Gastroesophageal sphincter (tissue), 4 donors: ENCODE data around the gene TBX3. TPM values are rescaled to one million over a fixed set of nuclear protein-coding genes. Genes with fewer than 3 reads are reported as not detected.

Experiments used
- ATAC-seq: fragments of 150-250 bp; one replicate; pipeline ENCODE4 v1.9.1; 2016; ENCODE audit warnings: mild to moderate bottlenecking, moderate library complexity
- H3K27ac ChIP-seq, 4 donors: fragments of 200-600 bp; sonication (generic) in 3 of 4; 1 replicate in 3 of 4; 2 replicates in 1 of 4; pipeline ENCODE4 v1.5.1; 2016 to 2019
- H3K27me3 ChIP-seq: fragments of 200-600 bp; sonication (generic); one replicate; pipeline ENCODE4 v1.5.1; 2019
- H3K36me3 ChIP-seq, 2 donors: fragments of 200-600 bp; sonication (generic); one replicate each; pipeline ENCODE4 v1.5.1; 2019; ENCODE audit warnings: control low read depth in 1 of 2
- H3K4me1 ChIP-seq, 3 donors: fragments of 200-600 bp; sonication (generic); 1 replicate in 2 of 3; 2 replicates in 1 of 3; pipeline ENCODE4 v1.5.1; 2016 to 2019; ENCODE audit warnings: control low read depth in 2 of 3
- H3K4me3 ChIP-seq, 2 donors: fragments of 200-600 bp; sonication (generic); one replicate each; pipeline ENCODE4 v1.5.1; 2019; ENCODE audit warnings: mild to moderate bottlenecking in 1 of 2, moderate library complexity in 1 of 2
- H3K9me3 ChIP-seq, 3 donors: fragments of 200-600 bp; sonication (generic); one replicate each; pipeline ENCODE4 v1.5.1; 2017 to 2019; ENCODE audit warnings: control low read depth in 2 of 3
- EP300 ChIP-seq: sonication (generic); formaldehyde crosslinking; IDR thresholded peaks from one replicate; pipeline ENCODE4 v1.6.1; 2017; ENCODE audit warnings: antibody characterized with exemption, mild to moderate bottlenecking
- POLR2A ChIP-seq, 2 donors: fragments of 450-650 bp; IDR thresholded peaks; one replicate each; pipeline ENCODE4 v1.6.1; 2017; ENCODE audit warnings: antibody characterized with exemption in 2 of 2, mild to moderate bottlenecking in 2 of 2, moderate library complexity in 1 of 2
- POLR2AphosphoS5 ChIP-seq: sonication (generic); formaldehyde crosslinking; IDR thresholded peaks from one replicate; pipeline ENCODE4 v1.6.1; 2017; ENCODE audit warnings: antibody characterized with exemption
- WGBS, 2 donors: methylation state at CpG; one replicate each; pipeline ENCODE4 v1.1.5; 2018; ENCODE audit warnings: low coverage in 1 of 2; 5-methylcytosine and 5-hydroxymethylcytosine counted together
- total RNA-seq, 4 donors: library from RNA; depleted of rRNA; stranded (reverse); fragments of >200 nt; gene quantifications; one replicate each; pipeline ENCODE4 v1.1.0, GENCODE V29; 2016
- TF ChIP-seq, protein P1 (sequence below), 4 experiments: fragments of 200-600 bp in 2 of 4; fragments of 450-650 bp in 2 of 4; sonication (generic) in 1 of 4; IDR thresholded peaks; one replicate each; pipeline ENCODE4 v1.5.1; 2017 to 2019; ENCODE audit warnings: antibody characterized with exemption in 4 of 4, mild to moderate bottlenecking in 2 of 4, moderate library complexity in 2 of 4

TBX3 gene
- total RNA-seq, 4 donors from 2014 or later: 6.9 to 17.4 (median 10.0) TPM

GRCh38 chr12:114638790-114639435, 45.1 kb downstream of the TBX3 start:
- Histone ChIP-seq H3K27me3 (peaks cover 8% of the 10 kb centered on the region), H3K27ac (no peak overlapping the region), H3K9me3 (no peaks in the 10 kb centered on the region), H3K4me1 (no peaks in the 10 kb centered on the region), H3K4me3 (no peak overlapping the region), H3K36me3 (no peaks in the 10 kb centered on the region)
- TF ChIP-seq EP300 (no peak), POLR2A (IDR thresholded peaks at IDR 0.05) (no peak), POLR2AphosphoS5 (no peak)
- TF ChIP-seq, protein P1, sequence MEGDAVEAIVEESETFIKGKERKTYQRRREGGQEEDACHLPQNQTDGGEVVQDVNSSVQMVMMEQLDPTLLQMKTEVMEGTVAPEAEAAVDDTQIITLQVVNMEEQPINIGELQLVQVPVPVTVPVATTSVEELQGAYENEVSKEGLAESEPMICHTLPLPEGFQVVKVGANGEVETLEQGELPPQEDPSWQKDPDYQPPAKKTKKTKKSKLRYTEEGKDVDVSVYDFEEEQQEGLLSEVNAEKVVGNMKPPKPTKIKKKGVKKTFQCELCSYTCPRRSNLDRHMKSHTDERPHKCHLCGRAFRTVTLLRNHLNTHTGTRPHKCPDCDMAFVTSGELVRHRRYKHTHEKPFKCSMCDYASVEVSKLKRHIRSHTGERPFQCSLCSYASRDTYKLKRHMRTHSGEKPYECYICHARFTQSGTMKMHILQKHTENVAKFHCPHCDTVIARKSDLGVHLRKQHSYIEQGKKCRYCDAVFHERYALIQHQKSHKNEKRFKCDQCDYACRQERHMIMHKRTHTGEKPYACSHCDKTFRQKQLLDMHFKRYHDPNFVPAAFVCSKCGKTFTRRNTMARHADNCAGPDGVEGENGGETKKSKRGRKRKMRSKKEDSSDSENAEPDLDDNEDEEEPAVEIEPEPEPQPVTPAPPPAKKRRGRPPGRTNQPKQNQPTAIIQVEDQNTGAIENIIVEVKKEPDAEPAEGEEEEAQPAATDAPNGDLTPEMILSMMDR (IDR thresholded peaks at IDR 0.05): no peak
- ATAC-seq: no peak
- 58 to 76% methylated on average over 3 to 6 of the region's 6 CpGs for WGBS, 2 donors

- no peak overlapping the region for H3K27ac ChIP-seq
- H3K4me1 ChIP-seq: no peaks in the 10 kb centered on the region
- no peak overlapping the region for H3K4me3 ChIP-seq
- no peaks in the 10 kb centered on the region for H3K27me3 ChIP-seq
- WGBS, 2 donors: 43 to 54% methylated on average over 9 to 13 of the region's 15 CpGs
- no peak for ATAC-seq
- H3K36me3 ChIP-seq: no peaks in the 10 kb centered on the region
- TF ChIP-seq POLR2A (IDR thresholded peaks at IDR 0.05) (no peak), POLR2AphosphoS5 (no peak), EP300 (no peak)
- TF ChIP-seq, protein P1 (IDR thresholded peaks at IDR 0.05): no peak
- H3K9me3 ChIP-seq: no peaks in the 10 kb centered on the region
These were observed 47.1 kb downstream of the TBX3 start for GRCh38 chr12:114636723-114637480.

GRCh38 chr12:114631242-114631641, 52.7 kb downstream of the TBX3 start:
- 72% methylated on average over 7 of the region's 7 CpGs for WGBS, 2 donors
- TF ChIP-seq POLR2A (IDR thresholded peaks at IDR 0.05): no peak
- TF ChIP-seq POLR2AphosphoS5: no peak
- TF ChIP-seq EP300: no peak
- TF ChIP-seq, protein P1 (IDR thresholded peaks at IDR 0.05): no peak
- H3K27ac ChIP-seq: no peak overlapping the region
- H3K27me3 ChIP-seq: peaks cover 17% of the 10 kb centered on the region
- no peak for ATAC-seq
- H3K4me3 ChIP-seq: no peak overlapping the region
- no peaks in the 10 kb centered on the region for H3K9me3 ChIP-seq
- no peaks in the 10 kb centered on the region for H3K36me3 ChIP-seq
- H3K4me1 ChIP-seq: no peaks in the 10 kb centered on the region

DNA sequence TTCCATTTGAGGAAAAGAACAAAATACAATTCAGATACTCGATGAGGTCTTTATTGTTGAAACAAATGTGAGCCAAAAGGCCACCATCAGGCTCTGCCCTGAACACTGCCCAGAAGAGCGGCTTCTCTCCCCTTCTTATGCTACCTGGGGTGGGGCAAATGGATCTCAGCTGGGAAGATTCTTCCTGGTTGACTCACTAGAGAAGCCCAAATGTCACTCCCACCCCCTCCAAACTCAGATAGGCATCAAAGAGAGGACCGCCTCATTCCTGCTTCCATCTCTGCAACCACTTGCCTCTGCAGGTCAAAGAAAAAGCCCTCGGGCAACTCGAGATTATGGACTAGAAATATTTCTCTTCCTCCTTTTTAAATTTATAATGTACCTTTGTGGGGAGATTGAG, 55.8 kb downstream of the TBX3 start:
- Histone ChIP-seq H3K4me3 (no peak overlapping the region), H3K27me3 (peaks cover 25% of the 10 kb centered on the region), H3K4me1 (no peaks in the 10 kb centered on the region), H3K36me3 (no peaks in the 10 kb centered on the region), H3K9me3 (no peaks in the 10 kb centered on the region), H3K27ac (no peak overlapping the region)
- TF ChIP-seq, protein P1 (IDR thresholded peaks at IDR 0.05): no peak
- no peak for TF ChIP-seq EP300
- TF ChIP-seq POLR2A (IDR thresholded peaks at IDR 0.05): no peak
- TF ChIP-seq POLR2AphosphoS5: no peak
- no peak for ATAC-seq
- whole genome bisulfite sequencing, 2 donors: 44 to 66% methylated on average over 3 to 5 of the region's 5 CpGs

DNA sequence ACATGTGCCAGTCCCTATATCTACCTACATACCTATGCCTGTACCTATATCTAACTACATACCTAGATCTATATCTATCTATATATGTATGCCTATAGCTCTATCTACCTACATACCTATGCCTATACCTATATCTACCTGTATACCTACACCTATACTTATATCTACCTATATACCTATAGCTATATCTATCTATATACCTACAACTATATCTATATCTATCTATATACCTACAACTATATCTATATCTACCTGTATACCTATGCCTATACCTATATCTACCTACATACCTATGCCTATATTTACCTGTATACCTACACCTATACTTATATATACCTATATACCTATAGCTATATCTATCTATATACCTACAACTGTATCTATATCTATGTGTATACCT, 56.6 kb downstream of the TBX3 start:
- no peak for ATAC-seq
- Histone ChIP-seq H3K4me3 (no peak overlapping the region), H3K27me3 (peaks cover 25% of the 10 kb centered on the region), H3K27ac (no peak overlapping the region), H3K36me3 (no peaks in the 10 kb centered on the region), H3K4me1 (no peaks in the 10 kb centered on the region), H3K9me3 (no peaks in the 10 kb centered on the region)
- TF ChIP-seq POLR2A (IDR thresholded peaks at IDR 0.05): no peak
- TF ChIP-seq, protein P1 (IDR thresholded peaks at IDR 0.05): no peak
- TF ChIP-seq EP300: no peak
- TF ChIP-seq POLR2AphosphoS5: no peak
